Measurements from ENCODE around the gene DCAF4.

DCAF4 gene, protein sequence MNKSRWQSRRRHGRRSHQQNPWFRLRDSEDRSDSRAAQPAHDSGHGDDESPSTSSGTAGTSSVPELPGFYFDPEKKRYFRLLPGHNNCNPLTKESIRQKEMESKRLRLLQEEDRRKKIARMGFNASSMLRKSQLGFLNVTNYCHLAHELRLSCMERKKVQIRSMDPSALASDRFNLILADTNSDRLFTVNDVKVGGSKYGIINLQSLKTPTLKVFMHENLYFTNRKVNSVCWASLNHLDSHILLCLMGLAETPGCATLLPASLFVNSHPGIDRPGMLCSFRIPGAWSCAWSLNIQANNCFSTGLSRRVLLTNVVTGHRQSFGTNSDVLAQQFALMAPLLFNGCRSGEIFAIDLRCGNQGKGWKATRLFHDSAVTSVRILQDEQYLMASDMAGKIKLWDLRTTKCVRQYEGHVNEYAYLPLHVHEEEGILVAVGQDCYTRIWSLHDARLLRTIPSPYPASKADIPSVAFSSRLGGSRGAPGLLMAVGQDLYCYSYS

DNA sequence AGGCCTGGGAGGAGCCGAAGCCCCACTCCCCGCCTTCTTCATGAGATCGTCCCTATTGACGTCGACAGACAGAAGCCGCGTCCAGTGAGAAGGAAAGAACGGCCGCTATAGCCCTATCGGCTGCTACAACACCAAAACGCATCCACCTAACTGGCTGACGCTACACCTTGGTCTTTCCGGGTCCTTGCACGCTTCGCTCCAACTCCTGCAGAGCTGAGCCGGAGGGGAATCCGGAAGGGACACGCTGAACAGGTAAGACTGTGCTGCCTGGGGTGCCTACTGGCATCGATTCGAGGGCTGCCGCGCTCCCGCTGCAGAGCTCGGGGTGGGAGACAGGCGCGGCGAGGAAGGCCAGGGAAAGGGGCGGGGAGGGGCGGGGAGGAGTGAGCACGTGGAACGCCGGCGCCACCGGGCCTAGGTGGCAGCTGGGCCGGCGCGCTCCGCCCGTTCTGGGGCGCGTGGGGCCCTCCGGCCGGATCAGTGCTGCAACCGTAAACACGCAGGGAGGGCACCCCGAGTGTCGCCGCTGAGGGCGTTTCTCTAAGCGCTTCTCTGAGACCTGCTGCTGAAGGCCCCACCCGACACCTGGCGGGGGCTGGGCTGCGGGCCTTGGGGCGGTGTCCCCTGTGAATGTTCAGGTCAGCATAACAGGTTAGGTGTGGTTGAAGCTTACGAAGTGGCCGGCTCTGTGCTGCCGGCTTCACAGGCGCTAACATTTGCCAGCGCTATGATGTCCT, at the start of gene DCAF4:
Gene DCAF4 (plus strand): TSS at position 173 of the 737 bp plus-strand sequence. CDS start 11,515 bp downstream, outside the sequence.
- DNase-seq (ENCODE audit: low read depth, low spot score): peak; percentile 94

DNA sequence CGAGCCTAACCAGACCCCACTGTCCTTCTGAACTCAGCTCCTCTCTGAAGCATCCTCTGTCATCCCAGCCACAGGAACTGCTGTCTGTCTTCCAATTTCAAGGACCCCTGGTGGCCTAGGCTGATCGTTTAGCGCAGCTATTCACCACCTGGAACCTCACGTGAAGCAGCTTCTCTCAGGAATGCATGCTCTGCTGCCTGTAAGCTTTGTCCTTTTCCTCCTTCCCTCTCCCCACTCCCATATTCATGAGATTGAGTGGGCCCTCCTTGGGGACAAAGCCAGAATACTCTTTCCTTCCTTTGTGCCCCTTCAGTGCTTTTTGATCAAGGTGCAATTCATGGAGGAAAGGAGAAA, 49.6 kb upstream of the DCAF4 start:
- no peak for DNase-seq (ENCODE audit: low read depth, low spot score)

DNA sequence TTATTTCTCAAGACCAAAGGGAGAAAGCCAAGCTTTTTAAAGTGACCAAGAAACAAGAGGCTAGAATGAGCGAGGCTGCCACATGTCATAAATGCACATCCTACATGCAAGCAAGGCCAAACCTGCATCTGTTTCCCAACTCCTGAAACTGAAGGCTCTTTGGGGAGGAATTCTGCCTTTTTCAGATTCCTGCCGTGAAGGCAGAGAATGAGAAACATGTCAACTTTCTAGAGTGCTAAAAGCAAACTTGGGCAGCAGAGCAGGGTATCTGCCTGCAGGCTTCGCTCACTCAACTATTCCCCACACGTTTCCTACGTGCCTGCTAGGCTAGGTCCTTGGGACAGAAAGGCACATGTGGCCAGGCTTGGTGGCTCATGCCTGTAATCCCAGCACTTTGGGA, 47.5 kb upstream of the DCAF4 start:
- no peak for DNase-seq (ENCODE audit: low read depth, low spot score)

DNA sequence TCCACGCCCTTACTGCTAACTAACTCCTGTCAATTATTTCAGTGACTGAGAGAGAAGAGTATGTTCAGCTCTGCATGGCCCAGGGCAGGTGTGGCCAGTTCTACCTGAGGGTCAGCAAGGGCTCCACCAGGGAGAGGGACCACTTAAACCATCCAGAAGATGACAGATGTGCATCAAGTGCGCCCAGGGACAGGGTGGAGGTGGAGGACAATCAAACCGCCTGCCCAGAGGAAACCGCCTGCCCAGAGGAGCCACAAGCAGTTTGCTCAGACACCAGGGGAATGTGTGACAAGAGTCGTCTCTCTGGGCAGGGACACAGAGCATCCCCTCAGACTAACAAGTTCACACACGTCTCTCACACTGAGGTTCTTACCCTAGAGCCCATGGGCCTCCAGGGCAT, 46.8 kb upstream of the DCAF4 start:
- no peak for DNase-seq (ENCODE audit: low read depth, low spot score)

DNA sequence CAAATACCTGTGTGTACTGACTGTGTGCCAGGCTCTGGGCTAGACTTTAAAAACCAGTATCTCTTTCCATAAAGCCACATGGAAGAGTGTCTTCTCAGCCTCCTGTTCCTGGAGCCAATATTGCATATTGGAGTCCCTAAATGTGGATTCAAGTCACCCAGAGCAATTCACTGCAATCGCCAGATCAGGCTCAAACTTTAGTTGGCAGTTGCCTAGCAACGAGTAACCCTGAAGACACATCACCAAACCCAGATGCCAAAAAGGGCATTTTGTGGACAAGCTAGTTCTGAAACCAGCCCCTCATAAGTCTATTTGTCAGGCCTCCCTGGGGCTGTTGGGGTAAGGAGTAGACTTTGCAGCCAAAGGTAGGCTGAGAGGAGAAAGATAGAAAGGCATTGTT, 46.1 kb upstream of the DCAF4 start:
- DNase-seq (ENCODE audit: low read depth, low spot score): no peak

DNA sequence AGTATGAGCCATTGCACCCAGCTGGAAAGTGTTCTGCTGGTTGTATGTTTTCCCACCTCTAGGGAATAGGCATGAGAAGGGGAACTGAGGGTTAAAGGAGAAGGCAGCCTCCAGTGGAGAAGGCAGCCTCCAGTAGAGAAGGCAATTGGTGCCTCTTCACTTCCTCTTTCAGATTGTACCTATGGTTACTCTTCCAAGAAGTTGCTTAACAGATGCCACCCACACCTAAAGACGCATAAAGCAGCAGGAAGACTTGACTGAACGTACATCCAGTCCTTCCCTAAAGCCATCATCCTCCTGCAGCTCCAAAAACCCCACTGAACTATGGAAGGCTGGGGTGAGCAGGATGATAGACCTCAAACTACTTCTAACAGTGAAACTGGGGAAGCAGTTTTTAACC, 45.4 kb upstream of the DCAF4 start:
- DNase-seq (ENCODE audit: low read depth, low spot score): no peak

DNA sequence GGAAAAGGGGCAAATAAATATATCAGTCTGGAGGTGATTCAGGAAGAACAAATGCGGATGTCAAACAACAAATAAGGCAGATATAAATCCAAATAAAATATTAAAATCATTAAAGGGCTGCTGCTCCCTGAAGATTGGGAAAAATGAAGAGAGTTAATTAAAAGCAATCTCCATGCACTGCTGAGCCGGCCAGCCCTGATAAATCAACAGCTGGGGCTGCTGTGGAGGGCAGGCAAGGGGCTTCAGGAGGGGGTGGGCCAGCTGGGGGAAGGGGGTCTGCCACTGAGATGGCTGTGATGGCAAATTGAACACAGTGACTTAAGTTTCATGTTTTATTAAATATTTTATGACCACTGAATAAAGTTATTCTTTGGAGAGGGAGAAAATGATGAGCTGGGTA, 44.7 kb upstream of the DCAF4 start:
- DNase-seq (ENCODE audit: low read depth, low spot score): no peak

DNA sequence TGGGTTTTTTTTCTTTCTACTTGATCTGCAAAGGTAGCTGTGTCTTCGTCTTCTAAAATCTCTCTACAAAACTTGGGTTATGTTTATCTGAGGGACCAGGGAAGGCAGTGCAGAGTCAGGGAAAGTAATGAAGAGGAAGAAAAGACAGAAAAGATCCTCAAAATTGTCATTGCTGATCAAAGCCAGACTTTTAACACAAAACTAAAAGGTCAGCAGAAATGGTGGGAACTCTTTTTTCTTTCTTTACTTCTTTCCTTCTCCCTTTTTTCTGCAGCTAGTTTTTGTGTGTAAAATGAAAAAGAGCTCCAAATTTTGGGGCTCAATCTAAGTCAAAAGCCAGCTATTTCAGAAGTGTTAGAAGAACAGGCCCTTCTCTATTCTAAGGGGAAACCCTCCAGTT, 44.2 kb upstream of the DCAF4 start:
- no peak for DNase-seq (ENCODE audit: low read depth, low spot score)

DNA sequence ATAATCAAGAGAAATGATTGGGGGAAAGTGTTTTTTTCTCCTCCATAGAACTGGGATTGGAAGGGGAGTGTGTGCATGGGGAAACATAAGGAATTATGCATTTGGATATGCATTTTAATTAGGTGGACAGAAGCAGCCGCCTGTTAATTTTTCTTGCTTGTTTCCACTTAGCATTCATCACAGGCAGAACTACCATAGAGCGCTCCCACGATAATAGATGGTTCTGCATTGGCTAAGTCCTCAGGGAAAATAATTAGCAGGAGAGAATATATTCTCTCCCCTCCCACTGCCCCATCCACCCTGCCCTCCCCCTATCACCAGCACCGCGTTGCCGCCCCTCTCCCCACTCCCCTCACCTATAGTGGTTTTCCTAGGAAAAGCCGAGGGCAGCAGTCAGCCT, 43.8 kb upstream of the DCAF4 start:
- DNase-seq (ENCODE audit: low read depth, low spot score): no peak

DNA sequence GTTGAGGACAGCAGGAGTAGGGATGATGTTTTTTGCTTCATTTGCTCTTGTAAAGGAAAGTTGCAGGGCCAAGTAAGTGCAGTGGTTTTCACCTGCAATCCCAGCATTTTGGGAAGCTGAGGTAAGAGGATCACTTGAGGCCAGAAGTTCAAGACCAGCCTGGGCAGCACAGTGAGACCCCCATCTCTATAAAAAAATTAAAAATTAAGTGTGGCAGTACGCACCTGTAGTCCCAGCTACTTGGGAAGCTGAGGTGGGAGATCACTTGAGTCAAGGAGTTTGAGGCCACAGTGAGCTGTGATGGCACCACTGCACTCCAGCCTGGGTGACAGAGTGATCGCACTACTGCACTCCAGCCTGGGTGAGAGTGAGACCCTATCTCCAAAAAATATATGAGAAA, 43.2 kb upstream of the DCAF4 start:
- no peak for DNase-seq (ENCODE audit: low read depth, low spot score)

DNA sequence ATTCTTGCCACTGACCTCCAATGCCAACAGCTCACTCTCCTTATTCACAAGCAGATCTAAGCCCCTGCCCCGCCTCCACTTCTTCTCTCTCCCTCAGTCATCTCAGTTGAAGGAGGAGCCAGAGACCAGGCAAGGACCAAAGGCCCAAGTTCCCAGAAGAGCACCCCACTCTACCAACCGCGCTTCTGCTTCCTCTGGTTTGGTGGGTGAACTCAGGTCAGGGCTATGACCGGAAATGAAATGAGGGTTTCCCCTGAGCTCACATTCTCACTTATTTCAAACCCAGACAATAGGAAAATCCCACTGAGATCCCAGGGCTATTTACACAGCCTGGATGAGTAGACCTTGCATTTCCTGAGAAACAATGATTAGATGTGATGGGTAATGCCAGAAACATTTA, 42.3 kb upstream of the DCAF4 start:
- no peak for DNase-seq (ENCODE audit: low read depth, low spot score)

DNA sequence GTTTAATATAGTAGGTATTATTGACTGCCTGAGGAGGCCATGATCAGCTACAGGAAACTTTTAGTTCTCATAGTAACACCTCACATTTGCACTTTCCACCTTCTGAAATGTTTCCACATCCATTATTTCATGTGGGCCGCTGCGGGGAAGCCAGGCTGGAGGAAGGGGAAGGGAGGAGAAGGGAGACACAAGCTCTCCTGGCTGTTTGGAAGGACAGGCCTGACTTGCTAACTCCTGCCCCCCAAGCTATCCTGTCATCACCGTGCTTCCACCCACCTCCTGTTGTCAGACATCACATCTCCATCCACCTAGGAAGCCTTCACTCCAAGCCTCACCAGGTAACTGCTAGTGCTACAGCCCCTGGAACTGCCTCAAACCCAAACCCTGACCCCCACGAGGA, 41.9 kb upstream of the DCAF4 start:
- DNase-seq (ENCODE audit: low read depth, low spot score): no peak

DNA sequence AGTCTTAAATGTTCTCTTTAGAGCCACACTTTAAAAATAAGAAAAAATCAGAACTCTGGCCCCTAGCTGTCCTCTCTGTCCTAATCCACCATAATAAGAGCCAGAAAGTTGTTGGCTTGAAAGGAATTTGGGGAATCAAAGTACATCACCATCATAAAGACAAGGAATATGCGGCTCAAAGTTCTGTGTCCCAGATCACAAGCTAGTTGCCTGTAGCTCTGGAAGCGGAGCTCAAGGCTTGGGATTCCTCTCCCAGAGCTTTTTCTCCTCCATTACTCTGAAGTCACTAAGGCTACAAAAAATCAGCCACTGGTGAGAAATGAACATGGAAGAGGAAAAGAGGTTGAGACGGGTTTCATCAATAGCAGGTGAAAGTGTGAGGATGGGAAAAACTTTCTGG, 38.8 kb upstream of the DCAF4 start:
- no peak for DNase-seq (ENCODE audit: low read depth, low spot score)

DNA sequence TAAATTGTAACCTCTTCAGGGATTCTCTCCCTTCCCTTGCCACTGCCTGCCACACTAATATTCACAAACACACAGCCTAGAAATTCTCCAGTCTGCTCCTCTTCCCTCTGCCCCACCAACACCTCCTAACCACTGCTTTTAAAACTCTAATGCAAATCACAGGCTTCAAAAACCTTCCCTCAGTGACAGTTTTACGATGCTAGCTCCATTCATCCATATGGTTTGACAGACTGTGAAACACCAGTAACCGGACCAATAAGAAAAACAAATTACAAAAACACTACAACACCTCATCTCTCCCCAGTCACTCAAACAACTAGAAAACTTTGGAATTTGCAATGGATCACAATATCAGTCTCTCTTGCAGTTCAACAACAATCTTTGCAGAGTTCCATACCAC, 38.1 kb upstream of the DCAF4 start:
- DNase-seq (ENCODE audit: low read depth, low spot score): no peak

DNA sequence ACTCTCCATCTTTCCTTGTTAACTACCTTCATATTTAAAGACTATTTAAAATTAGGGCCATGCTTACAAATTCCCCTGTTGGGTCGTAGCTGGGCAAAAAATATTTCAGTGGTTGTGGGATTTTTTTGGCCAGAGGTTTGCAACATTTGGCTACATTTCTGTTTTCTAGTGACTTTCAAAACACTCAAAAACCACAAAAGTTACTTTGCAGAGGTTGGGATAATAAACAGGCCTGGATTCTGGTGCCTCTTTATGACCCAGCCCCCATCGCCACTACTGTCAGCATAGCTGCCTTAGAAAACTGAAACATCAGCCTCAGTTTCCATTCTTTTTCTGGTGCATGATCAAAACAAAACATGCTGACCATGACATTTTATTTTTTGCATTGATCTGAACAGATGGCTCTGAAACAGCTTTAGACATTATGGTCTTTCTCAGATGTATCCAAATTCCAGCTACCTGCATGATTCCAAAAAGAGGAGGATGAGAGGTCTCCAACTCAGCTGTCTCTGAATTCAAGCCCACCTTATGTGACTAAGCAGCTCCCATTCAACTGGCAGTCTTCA, 37.5 kb upstream of the DCAF4 start:
- no peak for DNase-seq (ENCODE audit: low read depth, low spot score)

DNA sequence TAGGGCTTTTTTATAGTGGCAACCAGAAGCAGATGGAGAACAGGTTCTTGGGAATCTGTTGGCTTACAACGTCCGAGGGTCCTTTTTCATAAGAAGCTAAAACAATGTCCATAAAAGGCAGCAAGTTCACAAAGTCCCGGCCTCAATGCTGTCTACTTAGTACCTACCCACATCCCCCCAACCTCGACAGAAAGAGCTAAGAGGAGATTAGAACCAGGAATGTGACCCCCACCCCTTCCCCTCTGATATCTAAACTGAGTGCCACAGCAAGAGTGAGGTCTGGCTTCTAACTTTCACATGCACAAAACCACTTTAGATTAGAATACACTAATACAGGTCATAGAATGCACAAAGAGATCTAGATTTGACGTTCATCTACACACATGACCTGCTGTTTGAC, 36.9 kb upstream of the DCAF4 start:
- DNase-seq (ENCODE audit: low read depth, low spot score): no peak

DNA sequence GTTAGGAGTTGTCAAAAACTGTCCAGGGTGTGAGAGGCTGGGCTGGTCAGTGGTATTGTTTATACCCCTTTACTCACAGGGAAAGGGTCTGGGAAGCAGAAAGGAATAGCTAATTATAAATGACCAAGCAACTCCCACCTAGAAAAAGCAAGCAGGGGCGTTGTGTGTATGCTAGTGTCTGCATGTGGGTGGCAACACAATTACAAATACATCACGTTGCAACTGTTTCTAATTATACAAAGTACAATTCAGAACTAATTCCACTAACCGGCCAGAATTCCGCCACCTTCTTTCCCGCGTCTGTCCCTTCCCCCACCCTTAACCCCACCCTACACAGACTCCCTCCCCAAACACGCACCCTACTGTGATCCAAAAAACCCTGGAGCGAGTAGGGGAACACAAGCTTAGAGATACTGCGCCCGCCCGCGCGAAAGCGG, 34.6 kb upstream of the DCAF4 start:
- no peak for DNase-seq (ENCODE audit: low read depth, low spot score)

DNA sequence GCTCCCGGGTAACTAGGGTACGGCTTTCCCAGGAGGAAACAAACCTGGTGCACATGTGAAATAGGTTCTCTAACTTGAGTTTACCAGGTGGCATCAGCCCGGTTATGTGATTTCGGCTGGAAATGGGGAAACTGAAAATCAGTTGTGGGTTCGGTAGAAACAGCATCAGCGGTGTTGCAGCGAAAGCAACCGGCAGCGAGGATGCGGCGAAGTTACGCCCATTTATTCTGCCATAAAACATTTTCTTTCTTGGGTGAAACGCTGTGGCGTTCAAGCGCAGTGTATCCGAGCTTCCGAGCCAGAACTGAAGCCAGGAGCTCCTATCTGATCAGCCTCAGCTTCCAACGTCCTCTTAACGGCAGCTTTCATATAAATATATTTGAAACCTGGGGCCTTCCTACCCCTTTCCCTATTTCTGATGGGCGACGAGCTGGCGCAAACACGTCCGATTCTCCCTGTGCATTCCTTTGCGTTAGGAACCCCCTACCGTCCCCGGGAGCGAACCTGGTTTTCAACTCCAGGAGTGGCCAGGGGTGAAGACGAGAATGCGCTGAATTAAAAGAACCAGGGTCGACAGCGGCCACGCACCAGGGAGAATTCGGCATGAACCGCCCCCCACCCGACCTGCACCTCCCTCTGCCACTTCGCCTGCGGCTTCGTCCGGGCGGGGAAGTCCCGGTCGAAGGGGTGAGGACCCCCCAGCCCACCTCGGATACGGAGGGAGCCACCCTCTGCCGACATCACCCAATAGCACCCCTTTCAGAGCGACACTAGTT, 34.0 kb upstream of the DCAF4 start:
- no peak for DNase-seq (ENCODE audit: low read depth, low spot score)

DNA sequence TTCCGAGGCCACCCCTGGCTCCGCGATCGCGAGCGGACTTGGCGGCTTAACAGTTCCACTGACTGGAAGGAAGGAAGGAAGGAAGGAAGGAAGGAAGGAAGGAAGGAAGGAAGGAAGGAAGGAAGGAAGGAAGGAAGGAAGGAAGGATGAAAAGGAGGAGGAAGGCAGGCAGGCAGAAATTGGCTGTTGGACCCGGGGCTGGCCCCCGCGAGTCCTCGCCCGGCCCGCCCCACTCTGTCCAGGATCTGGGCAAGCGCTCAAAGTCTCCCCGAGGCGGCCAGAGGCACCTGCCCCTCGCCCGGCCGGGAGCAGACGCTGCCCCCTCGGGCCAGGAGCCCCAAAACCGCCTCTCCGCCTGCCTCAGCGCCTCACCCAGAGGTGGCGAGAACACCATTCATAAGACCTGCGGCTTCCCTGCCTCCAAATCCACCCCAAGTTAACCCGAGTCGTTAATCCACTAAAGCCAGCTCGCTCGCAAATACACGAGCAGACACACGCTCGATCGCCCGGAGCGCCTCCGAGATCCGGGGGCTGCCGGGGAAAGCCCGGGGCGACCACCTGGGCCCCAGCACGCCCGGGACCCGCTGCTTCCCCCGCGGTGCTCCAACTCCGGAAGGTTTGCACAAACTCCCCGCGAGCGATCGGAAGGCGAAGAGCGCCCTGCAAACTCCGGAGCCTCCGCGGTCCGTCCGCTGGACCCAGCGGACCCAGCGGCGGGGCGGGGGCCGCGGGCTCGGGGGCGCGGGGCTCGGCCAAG, 33.2 kb upstream of the DCAF4 start:
- no peak for DNase-seq (ENCODE audit: low read depth, low spot score)

DNA sequence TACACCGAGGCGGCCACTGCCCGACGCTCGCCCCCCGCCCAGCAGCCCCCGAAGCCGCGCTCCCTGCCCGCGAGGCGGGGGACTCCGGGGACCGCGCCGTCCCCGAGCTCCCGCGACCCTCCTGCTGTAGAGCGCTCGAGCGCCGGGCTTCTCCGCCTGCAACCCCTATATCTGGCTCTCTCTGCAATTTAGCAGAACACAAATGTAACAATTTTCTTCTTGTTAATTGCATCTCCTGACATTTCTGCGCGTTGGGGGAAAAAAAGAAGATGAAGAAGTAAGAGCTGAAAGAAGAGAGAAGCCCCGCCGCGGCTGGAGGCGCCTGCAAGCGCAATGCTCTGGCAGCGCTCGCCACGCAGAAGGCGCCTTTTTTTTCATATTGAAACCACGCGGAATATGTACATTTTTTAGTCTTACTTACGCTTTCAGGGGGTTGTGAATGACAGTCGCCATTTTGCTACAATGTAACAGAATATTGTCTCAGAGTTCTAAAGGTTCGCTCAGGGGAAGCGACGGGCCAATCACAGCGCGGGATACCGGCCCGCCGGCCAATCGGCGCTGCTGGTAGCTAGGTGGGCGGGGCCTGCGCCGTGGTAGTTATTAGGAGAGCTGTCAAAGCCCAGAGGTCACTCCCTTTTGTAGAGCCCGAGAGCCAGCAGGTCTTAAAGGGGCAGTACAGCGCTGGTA, 32.5 kb upstream of the DCAF4 start, which contains the start of gene DPF3:
Gene DPF3 (minus strand): TSS at position 466 of the 687 bp plus-strand sequence. CDS start 13 bp downstream, at position 453.
- peak; percentile 87 for DNase-seq (ENCODE audit: low read depth, low spot score)

DNA sequence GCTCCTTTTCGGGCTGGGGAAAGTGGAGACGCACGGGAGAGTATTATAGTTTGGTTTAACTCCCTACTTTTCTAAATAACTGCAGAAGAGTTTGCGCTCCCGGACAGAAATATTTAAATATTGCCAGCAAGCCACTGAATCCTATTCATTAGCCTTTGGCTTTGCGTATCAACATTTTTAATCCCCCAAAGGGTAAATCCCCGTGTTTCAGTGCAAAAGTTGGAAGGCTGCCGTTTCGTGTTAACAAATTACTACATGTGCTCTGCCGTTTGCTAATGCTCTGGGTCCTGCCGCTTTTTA, 32.0 kb upstream of the DCAF4 start:
- no peak for DNase-seq (ENCODE audit: low read depth, low spot score)
